GM06990 (cell line): Measurements from ENCODE around the gene OMG.
A peak's percentile ranks its signal among the peaks of the same experiment; 100 is the strongest.

ENCODE experiments used
- DNase-seq: peaks from one replicate; pipeline ENCODE4 v3.0.0-alpha.2; 2011; ENCODE audit not compliant: insufficient read length; ENCODE audit errors: extremely low read depth
- H3K27me3 ChIP-seq: replicated peaks from 2 replicates; pipeline ENCODE4 v1.6.0; 2011; ENCODE audit warnings: low read length; ENCODE audit not compliant: control insufficient read depth, insufficient read depth
- H3K36me3 ChIP-seq: 2 replicates; pipeline ENCODE4 v1.5.1; 2011; ENCODE audit warnings: low read length; ENCODE audit not compliant: control insufficient read depth, insufficient read depth
- H3K4me3 ChIP-seq: replicated peaks from 2 replicates; pipeline ENCODE4 v1.5.1; 2011; ENCODE audit warnings: low read depth, mild to moderate bottlenecking, control low read depth, low read length
- TF ChIP-seq, protein P1 (sequence below): IDR thresholded peaks from 2 replicates; pipeline ENCODE4 v1.5.1; 2011; ENCODE audit warnings: low read length, control low read depth, mild to moderate bottlenecking, inconsistent platforms; ENCODE audit not compliant: insufficient read depth, poor library complexity, severe bottlenecking

Gene OMG

DNA sequence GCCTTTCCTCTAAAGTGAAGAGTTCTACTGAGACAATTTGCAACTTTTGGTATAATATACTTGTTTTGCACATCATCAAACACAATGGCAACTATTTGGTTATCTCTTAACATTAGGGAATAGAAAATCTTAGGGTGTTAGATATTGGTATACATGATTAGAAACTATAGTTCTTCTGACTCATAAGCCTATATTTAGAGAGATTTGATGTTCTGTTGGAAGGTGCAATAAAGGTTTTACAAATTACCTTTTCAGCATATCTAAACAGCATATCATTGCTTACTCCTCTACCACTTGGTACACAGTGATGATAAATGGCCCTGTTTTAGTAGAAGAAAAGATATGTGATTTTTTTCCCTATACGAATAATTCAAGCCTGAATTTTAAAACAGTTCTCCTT is 10.6 kb upstream of the OMG start:
- Histone ChIP-seq H3K27me3 (no peaks in the 10 kb centered on the region), H3K4me3 (peak overlapping the region; percentile 17; the same call in 1 of the 2 replicates), H3K36me3 (peaks cover 4% of the 10 kb centered on the region)
- TF ChIP-seq, protein P1, sequence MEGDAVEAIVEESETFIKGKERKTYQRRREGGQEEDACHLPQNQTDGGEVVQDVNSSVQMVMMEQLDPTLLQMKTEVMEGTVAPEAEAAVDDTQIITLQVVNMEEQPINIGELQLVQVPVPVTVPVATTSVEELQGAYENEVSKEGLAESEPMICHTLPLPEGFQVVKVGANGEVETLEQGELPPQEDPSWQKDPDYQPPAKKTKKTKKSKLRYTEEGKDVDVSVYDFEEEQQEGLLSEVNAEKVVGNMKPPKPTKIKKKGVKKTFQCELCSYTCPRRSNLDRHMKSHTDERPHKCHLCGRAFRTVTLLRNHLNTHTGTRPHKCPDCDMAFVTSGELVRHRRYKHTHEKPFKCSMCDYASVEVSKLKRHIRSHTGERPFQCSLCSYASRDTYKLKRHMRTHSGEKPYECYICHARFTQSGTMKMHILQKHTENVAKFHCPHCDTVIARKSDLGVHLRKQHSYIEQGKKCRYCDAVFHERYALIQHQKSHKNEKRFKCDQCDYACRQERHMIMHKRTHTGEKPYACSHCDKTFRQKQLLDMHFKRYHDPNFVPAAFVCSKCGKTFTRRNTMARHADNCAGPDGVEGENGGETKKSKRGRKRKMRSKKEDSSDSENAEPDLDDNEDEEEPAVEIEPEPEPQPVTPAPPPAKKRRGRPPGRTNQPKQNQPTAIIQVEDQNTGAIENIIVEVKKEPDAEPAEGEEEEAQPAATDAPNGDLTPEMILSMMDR, result no peak
- DNase-seq, result no peak

DNA sequence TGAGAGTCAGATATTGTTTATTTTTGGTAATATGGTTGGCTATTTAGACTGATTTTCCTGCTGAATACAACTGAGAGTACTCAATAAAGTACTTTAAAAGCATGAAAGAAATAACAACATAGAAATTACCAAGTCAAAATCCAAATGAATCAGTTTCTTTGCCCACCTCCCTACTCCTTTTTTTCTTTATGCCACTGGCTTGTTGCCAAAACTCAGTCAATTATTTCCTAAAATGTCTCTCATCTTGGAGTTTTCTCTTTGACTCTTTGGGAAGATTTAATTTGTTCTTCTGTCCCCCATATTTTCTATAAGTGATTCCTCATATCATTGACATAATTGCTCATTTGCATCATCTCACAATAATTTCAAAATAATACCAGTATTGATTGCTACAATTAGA is 2.6 kb upstream of the OMG start:
- TF ChIP-seq, protein P1, result no peak
- no peaks in the 10 kb centered on the region for H3K36me3 ChIP-seq
- H3K4me3 ChIP-seq, result no peak overlapping the region
- no peak for DNase-seq
- no peaks in the 10 kb centered on the region for H3K27me3 ChIP-seq

DNA sequence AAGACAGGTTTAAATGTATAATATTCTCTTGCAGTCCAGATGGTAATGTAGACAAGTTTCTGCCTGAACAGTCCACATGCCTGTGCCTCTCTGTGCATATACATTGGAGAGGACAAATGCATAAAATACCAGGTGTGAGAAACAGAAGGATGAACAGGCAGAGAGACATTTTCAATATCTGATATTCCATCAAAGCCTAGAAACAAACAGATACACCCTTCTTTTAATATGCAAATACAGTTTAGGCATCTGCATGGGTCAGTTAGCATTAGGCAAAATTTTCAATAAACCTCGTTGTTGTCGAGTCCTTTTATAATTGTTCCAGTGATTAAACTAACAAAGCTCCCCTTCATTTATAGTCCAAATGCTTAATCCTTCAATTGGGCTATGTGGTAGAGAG is 897 bp downstream of the OMG start:
- no peak for DNase-seq

DNA sequence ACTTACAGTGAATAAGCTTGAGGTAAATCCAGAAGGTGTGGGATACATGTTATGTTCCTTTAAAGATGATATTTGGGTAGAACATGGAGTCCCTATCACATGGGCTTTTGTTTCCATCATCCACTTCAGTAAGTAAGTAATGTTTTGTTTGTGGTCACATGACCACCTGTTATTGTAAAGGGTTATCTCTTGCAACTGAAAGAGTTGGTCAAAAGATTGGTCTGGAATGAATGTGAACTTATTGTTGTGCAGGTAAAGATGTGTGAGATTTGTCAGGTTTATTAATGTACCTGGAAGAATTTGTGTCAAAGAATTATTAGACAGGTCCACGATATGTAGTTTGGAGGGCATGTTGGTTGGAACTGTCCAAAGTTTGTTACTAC is 1.6 kb downstream of the OMG start:
- H3K27me3 ChIP-seq, result no peaks in the 10 kb centered on the region
- TF ChIP-seq, protein P1, result no peak

More for the DNA sequence above, 897 bp downstream of the OMG start:
- TF ChIP-seq, protein P1, result no peak
- no peaks in the 10 kb centered on the region for H3K36me3 ChIP-seq
- H3K27me3 ChIP-seq, result no peaks in the 10 kb centered on the region
- no peak overlapping the region for H3K4me3 ChIP-seq

DNA sequence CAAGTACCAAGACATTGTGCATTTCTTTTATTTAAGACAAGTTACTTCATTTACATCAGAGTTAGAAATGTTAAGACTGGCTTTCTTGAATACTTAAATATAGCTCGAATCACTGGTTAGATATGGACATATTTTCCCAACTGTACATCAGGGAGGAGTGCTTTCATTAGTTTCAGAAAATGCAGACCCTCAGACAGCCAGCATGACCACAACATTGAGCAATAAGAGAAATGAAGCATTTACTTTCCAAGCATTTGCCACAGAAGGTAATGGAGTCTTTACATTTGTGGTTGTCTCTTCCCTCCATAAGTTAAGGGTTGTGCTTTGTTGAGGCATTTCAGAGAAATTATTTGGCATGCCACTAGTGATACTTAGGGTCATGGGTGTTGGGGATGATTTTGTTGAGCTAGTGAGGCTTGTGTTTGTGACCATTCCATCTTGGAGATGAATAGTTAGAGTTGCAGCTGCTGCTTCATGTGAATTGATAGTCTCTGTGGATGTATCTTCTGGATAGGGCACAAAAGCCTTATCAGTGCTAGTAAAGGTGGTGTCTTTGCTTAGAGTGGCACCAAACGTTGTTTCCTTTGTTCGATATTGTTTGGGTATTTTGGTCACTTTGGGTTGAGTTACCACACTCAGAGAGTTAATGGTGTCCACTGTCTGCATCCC is 2.1 kb downstream of the OMG start:
- no peaks in the 10 kb centered on the region for H3K27me3 ChIP-seq
- no peak for DNase-seq
- TF ChIP-seq, protein P1, result no peak
- no peaks in the 10 kb centered on the region for H3K36me3 ChIP-seq
- no peak overlapping the region for H3K4me3 ChIP-seq

More for the DNA sequence above, 1.6 kb downstream of the OMG start:
- Histone ChIP-seq H3K4me3 (no peak overlapping the region), H3K36me3 (no peaks in the 10 kb centered on the region)
- DNase-seq, result no peak

DNA sequence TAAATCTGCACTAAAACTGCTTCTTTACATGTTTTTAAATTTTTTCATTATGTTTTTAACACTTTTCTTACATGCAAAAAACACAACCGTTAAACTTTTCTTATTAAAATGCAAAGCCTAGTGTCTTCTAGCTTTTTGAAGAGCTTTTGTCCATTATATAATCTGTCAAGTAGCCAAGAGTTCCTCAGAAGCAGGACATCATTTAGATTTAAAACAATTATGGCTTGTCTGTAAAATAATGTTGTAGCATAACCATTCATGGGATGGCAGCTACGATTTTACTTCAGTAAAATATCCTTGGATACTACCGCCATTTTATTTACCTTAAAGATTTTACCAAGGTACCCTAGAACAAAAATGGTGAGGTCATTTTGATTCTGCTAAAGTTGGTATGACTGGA is 2.8 kb downstream of the OMG start:
- Histone ChIP-seq H3K27me3 (no peaks in the 10 kb centered on the region), H3K4me3 (no peak overlapping the region), H3K36me3 (no peaks in the 10 kb centered on the region)
- TF ChIP-seq, protein P1, result no peak
- DNase-seq, result no peak
